ENCODE data around the gene EIF2S2. TPM values are rescaled to one million over a fixed set of nuclear protein-coding genes. Genes with fewer than 3 reads are reported as not detected.

Gene EIF2S2
- total RNA-seq, 1 donor from 2014 or later = 34.6 TPM

GRCh38 chr20:34122274-34122980 is 10.4 kb upstream of the EIF2S2 start:
- Histone ChIP-seq H3K36me3 (no peaks in the 10 kb centered on the region), H3K27me3 (no peaks in the 10 kb centered on the region), H3K9me3 (no peaks in the 10 kb centered on the region), H3K4me3 (no peak overlapping the region), H3K4me1 (no peaks in the 10 kb centered on the region), H3K27ac (no peak overlapping the region)
- intact Hi-C loops (cut with DNase I) = no loop called here
- TF ChIP-seq, protein P1, sequence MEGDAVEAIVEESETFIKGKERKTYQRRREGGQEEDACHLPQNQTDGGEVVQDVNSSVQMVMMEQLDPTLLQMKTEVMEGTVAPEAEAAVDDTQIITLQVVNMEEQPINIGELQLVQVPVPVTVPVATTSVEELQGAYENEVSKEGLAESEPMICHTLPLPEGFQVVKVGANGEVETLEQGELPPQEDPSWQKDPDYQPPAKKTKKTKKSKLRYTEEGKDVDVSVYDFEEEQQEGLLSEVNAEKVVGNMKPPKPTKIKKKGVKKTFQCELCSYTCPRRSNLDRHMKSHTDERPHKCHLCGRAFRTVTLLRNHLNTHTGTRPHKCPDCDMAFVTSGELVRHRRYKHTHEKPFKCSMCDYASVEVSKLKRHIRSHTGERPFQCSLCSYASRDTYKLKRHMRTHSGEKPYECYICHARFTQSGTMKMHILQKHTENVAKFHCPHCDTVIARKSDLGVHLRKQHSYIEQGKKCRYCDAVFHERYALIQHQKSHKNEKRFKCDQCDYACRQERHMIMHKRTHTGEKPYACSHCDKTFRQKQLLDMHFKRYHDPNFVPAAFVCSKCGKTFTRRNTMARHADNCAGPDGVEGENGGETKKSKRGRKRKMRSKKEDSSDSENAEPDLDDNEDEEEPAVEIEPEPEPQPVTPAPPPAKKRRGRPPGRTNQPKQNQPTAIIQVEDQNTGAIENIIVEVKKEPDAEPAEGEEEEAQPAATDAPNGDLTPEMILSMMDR (IDR thresholded peaks at IDR 0.05) = no peak
- TF ChIP-seq POLR2AphosphoS5 (IDR thresholded peaks at IDR 0.05; ENCODE audit: insufficient read depth in 1 of 2, low read depth in 1 of 2) (no peak), POLR2A (IDR thresholded peaks at IDR 0.05) (no peak)
- DNase-seq (ENCODE audit: extremely low spot score in 2 of 2) = no peak

DNA sequence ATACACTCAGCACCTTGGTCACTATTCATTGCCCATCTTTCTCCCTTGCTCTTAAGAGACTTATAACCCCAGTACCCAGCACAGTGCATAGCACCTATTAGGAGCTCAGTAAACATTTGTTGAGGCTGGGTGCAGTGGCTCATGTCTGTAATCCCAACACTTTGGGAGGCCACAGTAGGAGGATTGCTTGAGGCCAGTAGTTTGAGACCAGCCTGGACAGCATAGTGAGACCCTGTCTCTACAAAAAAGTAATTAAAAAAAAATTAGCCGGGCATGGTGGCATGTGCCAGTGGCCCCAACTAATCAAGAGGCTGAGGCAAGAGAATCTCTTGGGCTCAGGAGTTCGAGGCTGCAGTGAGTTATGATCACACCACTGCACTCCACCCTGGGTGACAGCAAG is 8.2 kb upstream of the EIF2S2 start:
- Histone ChIP-seq H3K4me1 (no peaks in the 10 kb centered on the region), H3K4me3 (no peak overlapping the region), H3K27me3 (no peaks in the 10 kb centered on the region), H3K36me3 (no peaks in the 10 kb centered on the region), H3K27ac (no peak overlapping the region), H3K9me3 (no peaks in the 10 kb centered on the region)
- no peak for DNase-seq (ENCODE audit: extremely low spot score in 2 of 2)
- intact Hi-C loops (cut with DNase I) = no loop called here
- TF ChIP-seq, protein P1 (IDR thresholded peaks at IDR 0.05) = no peak
- TF ChIP-seq POLR2AphosphoS5 (IDR thresholded peaks at IDR 0.05; ENCODE audit: insufficient read depth in 1 of 2, low read depth in 1 of 2) = no peak

- H3K9me3 ChIP-seq = no peaks in the 10 kb centered on the region
- peaks cover 10% of the 10 kb centered on the region for H3K4me1 ChIP-seq
- H3K36me3 ChIP-seq = no peaks in the 10 kb centered on the region
- intact Hi-C loops (cut with DNase I) = no loop called here
- no peak for DNase-seq (ENCODE audit: extremely low spot score in 2 of 2)
- no peak overlapping the region for H3K4me3 ChIP-seq
- H3K27me3 ChIP-seq = no peaks in the 10 kb centered on the region
- TF ChIP-seq POLR2AphosphoS5 (IDR thresholded peaks at IDR 0.05; ENCODE audit: insufficient read depth in 1 of 2, low read depth in 1 of 2) (no peak), POLR2A (IDR thresholded peaks at IDR 0.05) (no peak)
- TF ChIP-seq, protein P1 (IDR thresholded peaks at IDR 0.05) = no peak
- no peak overlapping the region for H3K27ac ChIP-seq
Observed at GRCh38 chr20:34115232-34115631, 3.2 kb upstream of the EIF2S2 start.

- H3K36me3 ChIP-seq = peaks cover 0 to under 1% of the 10 kb centered on the region in 2 donors
- H3K27ac ChIP-seq = no peak overlapping the region
- no peaks in the 10 kb centered on the region for H3K27me3 ChIP-seq
- peaks cover 14% of the 10 kb centered on the region for H3K4me1 ChIP-seq
- no peak overlapping the region for H3K4me3 ChIP-seq
- no peak for DNase-seq (ENCODE audit: extremely low spot score in 2 of 2)
- no peaks in the 10 kb centered on the region for H3K9me3 ChIP-seq
- intact Hi-C loops (cut with DNase I) = no loop called here
- TF ChIP-seq POLR2A (IDR thresholded peaks at IDR 0.05) (no peak), POLR2AphosphoS5 (IDR thresholded peaks at IDR 0.05; ENCODE audit: insufficient read depth in 1 of 2, low read depth in 1 of 2) (no peak)
- TF ChIP-seq, protein P1 (IDR thresholded peaks at IDR 0.05) = no peak
Observed at GRCh38 chr20:34114809-34115208, 2.8 kb upstream of the EIF2S2 start.

DNA sequence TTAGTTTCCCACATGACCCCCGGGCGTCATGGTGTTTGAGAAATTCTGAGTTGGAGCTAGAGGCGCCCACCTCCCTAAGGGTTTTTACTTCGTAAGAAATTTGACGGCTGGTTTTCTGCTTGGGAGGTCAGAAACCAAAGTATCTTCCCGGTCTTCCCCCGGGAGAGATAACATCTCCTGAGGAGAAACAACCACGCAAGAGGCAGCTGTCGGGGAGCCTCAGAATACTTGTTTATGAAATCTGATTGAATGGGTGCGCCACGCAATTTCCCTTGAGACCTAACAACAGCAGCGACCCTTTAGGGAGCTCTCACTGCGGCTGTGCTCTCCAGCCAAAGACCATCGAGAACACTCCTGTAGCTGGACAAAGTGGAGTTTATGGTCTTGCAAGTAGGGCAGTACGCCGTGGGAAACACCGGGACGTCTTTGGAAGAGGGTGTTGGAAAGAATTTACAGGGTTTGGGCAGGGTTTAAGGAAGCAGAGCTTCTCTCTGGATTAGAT is 608 bp upstream of the EIF2S2 start:
- Histone ChIP-seq H3K4me1 (peaks cover 36% of the 10 kb centered on the region), H3K27ac (peak overlapping the region; percentile 92), H3K36me3 (peaks cover 0 to 10% of the 10 kb centered on the region in 2 donors), H3K4me3 (peak overlapping the region; percentile 63 to 99), H3K9me3 (no peaks in the 10 kb centered on the region), H3K27me3 (no peaks in the 10 kb centered on the region)
- intact Hi-C loops (cut with DNase I) = no loop called here
- peak in 1 of 2 donors; percentile 92 for DNase-seq (ENCODE audit: extremely low spot score in 2 of 2)
- TF ChIP-seq POLR2A (IDR thresholded peaks at IDR 0.05) (no peak), POLR2AphosphoS5 (IDR thresholded peaks at IDR 0.05; ENCODE audit: insufficient read depth in 1 of 2, low read depth in 1 of 2) (no peak)
- TF ChIP-seq, protein P1 (IDR thresholded peaks at IDR 0.05) = no peak

Data from vagina (tissue), 2 donors.